Esophagus (tissue), 2 donors: Measurements from ENCODE around the gene OBI1. TPM values are rescaled to one million over a fixed set of nuclear protein-coding genes. Genes with fewer than 3 reads are reported as not detected.
"Not testable (repeated sequence)": the region's sequence is repeated elsewhere in the genome, so short reads cannot be mapped to it uniquely, and the experiment has no call there.

ENCODE experiments used
- H3K27ac ChIP-seq, 2 donors: one replicate each; pipeline ENCODE4 v1.5.1; 2013; ENCODE audit warnings: low read depth in 2 of 2, mild to moderate bottlenecking in 2 of 2, inconsistent platforms in 1 of 2, low read length in 1 of 2, moderate library complexity in 1 of 2
- H3K27me3 ChIP-seq, 2 donors: one replicate each; pipeline ENCODE4 v1.6.1; 2013; ENCODE audit warnings: low read length in 2 of 2, control low read depth in 1 of 2, mild to moderate bottlenecking in 1 of 2; ENCODE audit not compliant: insufficient read depth in 2 of 2, control insufficient read depth in 1 of 2
- H3K36me3 ChIP-seq, 2 donors: one replicate each; pipeline ENCODE4 v1.6.1; 2013; ENCODE audit warnings: low read length in 1 of 2; ENCODE audit not compliant: control insufficient read depth in 2 of 2, insufficient read depth in 2 of 2
- H3K4me1 ChIP-seq, 2 donors: one replicate each; pipeline ENCODE4 v1.6.1; 2013; ENCODE audit warnings: low read length in 1 of 2; ENCODE audit not compliant: control insufficient read depth in 2 of 2, insufficient read depth in 2 of 2
- H3K4me3 ChIP-seq, 2 donors: one replicate each; pipeline ENCODE4 v1.5.1; 2013; ENCODE audit warnings: low read length in 2 of 2, mild to moderate bottlenecking in 2 of 2, low read depth in 1 of 2, moderate library complexity in 1 of 2
- H3K9me3 ChIP-seq, 2 donors: one replicate each; pipeline ENCODE4 v1.6.1; 2013; ENCODE audit warnings: mild to moderate bottlenecking in 2 of 2, low read depth in 1 of 2, low read length in 1 of 2, moderate library complexity in 1 of 2; ENCODE audit not compliant: control insufficient read depth in 2 of 2, insufficient read depth in 1 of 2
- WGBS, 2 donors: extraction: QIAGEN DNeasy Blood & Tissue Kit; methylation state at CpG; one replicate each; pipeline ENCODE4 v1.1.7; 2013; 5-methylcytosine and 5-hydroxymethylcytosine counted together
- polyA plus RNA-seq, 2 donors: library from polyadenylated mRNA; stranded (reverse); fragments of 200-250 nt; gene quantifications; one replicate each; pipeline ENCODE4 v1.2.3, GENCODE V29; 2013
- donor health status: healthy with polysubstance abuse.
- donor health status: Bipolar disorder and iron deficiency.

The OBI1 gene
- polyA plus RNA-seq, 2 donors = 1.2 to 3.3 TPM

GRCh38 chr13:78652651-78653050, 6.3 kb downstream of the OBI1 start:
- no peaks in the 10 kb centered on the region for H3K9me3 ChIP-seq
- peaks cover 0 to under 1% of the 10 kb centered on the region in 2 donors for H3K4me1 ChIP-seq
- H3K4me3 ChIP-seq = no peak overlapping the region
- H3K27me3 ChIP-seq = no peaks in the 10 kb centered on the region
- peaks cover 0 to 3% of the 10 kb centered on the region in 2 donors for H3K36me3 ChIP-seq
- 95 to 99% methylated on average over 1 of the region's 1 CpG for WGBS, 2 donors
- H3K27ac ChIP-seq = no peak overlapping the region

- no peak overlapping the region for H3K27ac ChIP-seq
- no peaks in the 10 kb centered on the region for H3K4me1 ChIP-seq
- no peaks in the 10 kb centered on the region for H3K27me3 ChIP-seq
- no peak overlapping the region for H3K4me3 ChIP-seq
- H3K9me3 ChIP-seq = no peaks in the 10 kb centered on the region
- 87 to 88% methylated on average over 2 of the region's 2 CpGs for WGBS, 2 donors
- peaks cover 0 to 3% of the 10 kb centered on the region in 2 donors for H3K36me3 ChIP-seq
These were observed 8.3 kb downstream of the OBI1 start for GRCh38 chr13:78650717-78651083.

- H3K27me3 ChIP-seq = no peaks in the 10 kb centered on the region
- H3K27ac ChIP-seq = no peak overlapping the region
- H3K4me3 ChIP-seq = no peak overlapping the region
- no peaks in the 10 kb centered on the region for H3K4me1 ChIP-seq
- no peaks in the 10 kb centered on the region for H3K9me3 ChIP-seq
- peaks cover 0 to 3% of the 10 kb centered on the region in 2 donors for H3K36me3 ChIP-seq
- WGBS, 2 donors = 52 to 57% methylated on average over 3 of the region's 3 CpGs
These were observed 8.8 kb downstream of the OBI1 start for GRCh38 chr13:78649997-78650716.

GRCh38 chr13:78647109-78647678, 11.8 kb downstream of the OBI1 start:
- not testable (repeated sequence) for H3K36me3 ChIP-seq, H3K4me3 ChIP-seq, H3K9me3 ChIP-seq, H3K4me1 ChIP-seq, H3K27me3 ChIP-seq, H3K27ac ChIP-seq
- 71 to 76% methylated on average over 11 of the region's 11 CpGs for WGBS, 2 donors

- Histone ChIP-seq H3K27ac (no peak overlapping the region), H3K4me1 (no peaks in the 10 kb centered on the region), H3K9me3 (no peaks in the 10 kb centered on the region), H3K4me3 (no peak overlapping the region), H3K36me3 (peaks cover 0 to 2% of the 10 kb centered on the region in 2 donors), H3K27me3 (no peaks in the 10 kb centered on the region)
- 79 to 83% methylated on average over 4 of the region's 4 CpGs for WGBS, 2 donors
These were observed 20.7 kb downstream of the OBI1 start for GRCh38 chr13:78638216-78638615.

GRCh38 chr13:78636495-78636894, 22.5 kb downstream of the OBI1 start:
- Histone ChIP-seq H3K4me1 (no peaks in the 10 kb centered on the region), H3K4me3 (no peak overlapping the region), H3K36me3 (peaks cover 0 to 5% of the 10 kb centered on the region in 2 donors)

GRCh38 chr13:78632996-78633395, 26.0 kb downstream of the OBI1 start:
- Histone ChIP-seq H3K36me3 (peaks cover 0 to 3% of the 10 kb centered on the region in 2 donors), H3K9me3 (no peaks in the 10 kb centered on the region), H3K4me1 (no peaks in the 10 kb centered on the region), H3K27ac (no peak overlapping the region), H3K4me3 (no peak overlapping the region), H3K27me3 (no peaks in the 10 kb centered on the region)
- 78 to 83% methylated on average over 4 of the region's 4 CpGs for WGBS, 2 donors

More at GRCh38 chr13:78636495-78636894, 22.5 kb downstream of the OBI1 start:
- no peak overlapping the region for H3K27ac ChIP-seq
- no peaks in the 10 kb centered on the region for H3K27me3 ChIP-seq
- no peaks in the 10 kb centered on the region for H3K9me3 ChIP-seq

- Histone ChIP-seq H3K27ac (no peak overlapping the region), H3K9me3 (no peaks in the 10 kb centered on the region), H3K27me3 (no peaks in the 10 kb centered on the region), H3K4me3 (no peak overlapping the region), H3K36me3 (peaks cover 0 to 3% of the 10 kb centered on the region in 2 donors), H3K4me1 (no peaks in the 10 kb centered on the region)
- 89 to 95% methylated on average over 1 of the region's 1 CpG for WGBS, 2 donors
These were observed 27.9 kb downstream of the OBI1 start for GRCh38 chr13:78631077-78631476.

- H3K27ac ChIP-seq = no peak overlapping the region
- WGBS, 2 donors = 83 to 94% methylated on average over 1 of the region's 1 CpG
- H3K27me3 ChIP-seq = no peaks in the 10 kb centered on the region
- peaks cover 0 to 3% of the 10 kb centered on the region in 2 donors for H3K36me3 ChIP-seq
- H3K4me1 ChIP-seq = no peaks in the 10 kb centered on the region
- H3K9me3 ChIP-seq = no peaks in the 10 kb centered on the region
- no peak overlapping the region for H3K4me3 ChIP-seq
These were observed 28.4 kb downstream of the OBI1 start for GRCh38 chr13:78630511-78630910.

- peaks cover 0 to 3% of the 10 kb centered on the region in 2 donors for H3K36me3 ChIP-seq
- H3K4me3 ChIP-seq = no peak overlapping the region
- 90 to 92% methylated on average over 2 of the region's 2 CpGs for WGBS, 2 donors
- no peaks in the 10 kb centered on the region for H3K9me3 ChIP-seq
- no peaks in the 10 kb centered on the region for H3K4me1 ChIP-seq
- H3K27ac ChIP-seq = no peak overlapping the region
- no peaks in the 10 kb centered on the region for H3K27me3 ChIP-seq
These were observed 33.6 kb downstream of the OBI1 start for GRCh38 chr13:78625384-78625783.
